Heart left ventricle (tissue), 16 donors: ENCODE data around the gene PTPRN2. TPM values are rescaled to one million over a fixed set of nuclear protein-coding genes. Genes with fewer than 3 reads are reported as not detected.

ENCODE experiments used
- ATAC-seq, 4 donors: fragments of 200-7000 bp; cut with Tn5 transposase; one replicate each; pipeline ENCODE4 v1.9.1; 2020 to 2022; ENCODE audit warnings: moderate library complexity in 4 of 4, mild to moderate bottlenecking in 3 of 4, moderate number of reproducible peaks in 1 of 4
- DNase-seq, 5 donors: peaks; one replicate each; pipeline ENCODE4 v3.0.0-alpha.2; 2020
- H3K27ac ChIP-seq, 12 donors: fragments of 200-600 bp; sonication (generic) in 4 of 12; one replicate each; pipeline versions ENCODE4 v1.5.0 to v1.8.0; 2016 to 2022; ENCODE audit warnings: mild to moderate bottlenecking in 2 of 12
- H3K27me3 ChIP-seq, 9 donors: fragments of 200-600 bp; sonication (generic) in 2 of 9; one replicate each; pipeline versions ENCODE4 v1.5.1 to v1.8.0; 2016 to 2022; ENCODE audit warnings: mild to moderate bottlenecking in 3 of 9
- H3K36me3 ChIP-seq, 9 donors: fragments of 200-600 bp; sonication (generic) in 2 of 9; one replicate each; pipeline versions ENCODE4 v1.5.0 to v1.8.0; 2018 to 2022; ENCODE audit warnings: mild to moderate bottlenecking in 2 of 9
- H3K4me1 ChIP-seq, 12 donors: fragments of 200-600 bp; sonication (generic) in 4 of 12; one replicate each; pipeline versions ENCODE4 v1.5.0 to v1.8.0; 2016 to 2022; ENCODE audit warnings: mild to moderate bottlenecking in 3 of 12
- H3K4me3 ChIP-seq, 12 donors: fragments of 200-600 bp; sonication (generic) in 4 of 12; one replicate each; pipeline versions ENCODE4 v1.5.0 to v1.8.0; 2017 to 2022; ENCODE audit warnings: mild to moderate bottlenecking in 9 of 12, moderate library complexity in 4 of 12
- H3K9me3 ChIP-seq, 12 donors: fragments of 200-600 bp; sonication (generic) in 4 of 12; one replicate each; pipeline versions ENCODE4 v1.5.0 to v1.8.0; 2016 to 2022; ENCODE audit warnings: mild to moderate bottlenecking in 1 of 12
- POLR2A ChIP-seq, 2 donors: fragments of 450-650 bp; IDR thresholded peaks; one replicate each; pipeline ENCODE4 v1.6.1; 2017; ENCODE audit warnings: antibody characterized with exemption in 2 of 2, mild to moderate bottlenecking in 2 of 2, moderate library complexity in 2 of 2
- WGBS, 4 donors: extraction: QIAGEN DNeasy Blood & Tissue Kit in 2 of 4; methylation state at CpG; one replicate each; pipeline versions ENCODE4 v1.1.5 to v1.1.7; 2013 to 2018; 5-methylcytosine and 5-hydroxymethylcytosine counted together
- intact Hi-C, 10 donors: fragments of 100-400 bp; cut with DNase I; formaldehyde crosslinking; loops; one replicate each; pipeline versions ENCODE4 v1.11.1 to v1.14.2; 2022
- polyA plus RNA-seq, 2 donors: library from polyadenylated mRNA; stranded (reverse); fragments of 200-250 nt; gene quantifications; one replicate each; pipeline ENCODE4 v1.2.3, GENCODE V29; 2013
- total RNA-seq, 9 donors: library from RNA; depleted of rRNA in 2 of 9; stranded (reverse); fragments of >200 nt in 2 of 9; fragmentation: NEBNext Ultra II Directional in 3 of 9; extraction: Animal tissue kit (Norgen Biotek cat#: 25700) in 3 of 9; gene quantifications; one replicate each; pipeline versions ENCODE4 v1.1.0 to v1.2.4, GENCODE V29; 2016 to 2023
- TF ChIP-seq, protein P1 (sequence below), 12 donors: fragments of 200-600 bp; sonication (generic) in 4 of 12; IDR thresholded peaks; one replicate each; pipeline versions ENCODE4 v1.5.0 to v1.8.0; 2018 to 2022; ENCODE audit warnings: antibody characterized with exemption in 12 of 12, mild to moderate bottlenecking in 5 of 12
- donor health status: ischemic (EF 13 %, LVEDD 7.1; RV severe dilation, severe dysfunction).
- donor health status: healthy with polysubstance abuse.
- donor health status: DM: no; HTN: yes; CAD: no.
- donor health status: DM: no; HTN: no; CAD: no.
- donor health status: ischemic (EF 25% LVEDD 6.9; RV normal size, moderate dysfunction).
- donor health status: ischemic (EF 25% LVEDD 5.7; RV mildly dilated, moderate dysfunction).
- donor health status: healthy.
- donor health status: DM: yes; HTN: yes; CAD: no.
- donor health status: ischemic (EF 35%, LVEDD 5.7; RV mildly dilated, moderate dysfunction).
- donor health status: nonischemic (EF 11% LVEDD 7.7; RV severe dilation, severe dysfunction).
- donor health status: DM: yes; HTN: yes; CAD: no.
- donor health status: PGD.
- donor health status: ischemic (EF 29% LVEDD 5.4; RV normal size, mild dysfunction).
- donor health status: nonischemic (EF 23%, LVEDD 6.1; RV moderate dilation, normal function).

PTPRN2 gene
- total and polyA plus RNA-seq, 11 donors: 0.61 to 2.3 (median 1.3) TPM

DNA sequence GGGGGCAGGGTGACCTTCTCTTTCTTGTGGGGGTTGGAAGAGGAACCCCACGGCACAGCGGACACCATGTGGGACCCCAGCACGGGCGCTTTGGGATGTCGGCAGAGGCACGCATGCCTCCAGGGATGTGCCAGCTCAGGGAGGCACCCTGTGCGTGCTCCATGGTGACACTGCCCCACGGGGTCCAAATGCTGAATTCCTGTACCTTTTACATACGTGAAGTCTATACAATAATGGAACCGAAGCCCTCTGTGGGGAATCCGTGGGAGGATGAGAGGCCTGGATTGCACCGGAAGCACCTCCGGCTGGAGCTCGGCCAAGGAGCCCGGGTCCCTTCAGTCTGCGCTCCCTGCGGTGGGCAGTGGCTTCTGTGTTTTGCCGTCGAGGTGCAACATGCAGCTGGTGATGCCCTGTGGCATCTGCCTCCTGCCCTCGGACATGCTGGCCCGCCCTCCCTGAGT lies 726.6 kb downstream of the PTPRN2 start:
- Histone ChIP-seq H3K4me1 (no peaks in the 10 kb centered on the region), H3K27ac (no peak overlapping the region), H3K36me3 (no peaks in the 10 kb centered on the region), H3K4me3 (no peak overlapping the region), H3K27me3 (no peaks in the 10 kb centered on the region), H3K9me3 (no peaks in the 10 kb centered on the region)
- DNase-seq (no peak), ATAC-seq (no peak)
- TF ChIP-seq POLR2A (IDR thresholded peaks at IDR 0.05): no peak
- TF ChIP-seq, protein P1, sequence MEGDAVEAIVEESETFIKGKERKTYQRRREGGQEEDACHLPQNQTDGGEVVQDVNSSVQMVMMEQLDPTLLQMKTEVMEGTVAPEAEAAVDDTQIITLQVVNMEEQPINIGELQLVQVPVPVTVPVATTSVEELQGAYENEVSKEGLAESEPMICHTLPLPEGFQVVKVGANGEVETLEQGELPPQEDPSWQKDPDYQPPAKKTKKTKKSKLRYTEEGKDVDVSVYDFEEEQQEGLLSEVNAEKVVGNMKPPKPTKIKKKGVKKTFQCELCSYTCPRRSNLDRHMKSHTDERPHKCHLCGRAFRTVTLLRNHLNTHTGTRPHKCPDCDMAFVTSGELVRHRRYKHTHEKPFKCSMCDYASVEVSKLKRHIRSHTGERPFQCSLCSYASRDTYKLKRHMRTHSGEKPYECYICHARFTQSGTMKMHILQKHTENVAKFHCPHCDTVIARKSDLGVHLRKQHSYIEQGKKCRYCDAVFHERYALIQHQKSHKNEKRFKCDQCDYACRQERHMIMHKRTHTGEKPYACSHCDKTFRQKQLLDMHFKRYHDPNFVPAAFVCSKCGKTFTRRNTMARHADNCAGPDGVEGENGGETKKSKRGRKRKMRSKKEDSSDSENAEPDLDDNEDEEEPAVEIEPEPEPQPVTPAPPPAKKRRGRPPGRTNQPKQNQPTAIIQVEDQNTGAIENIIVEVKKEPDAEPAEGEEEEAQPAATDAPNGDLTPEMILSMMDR (IDR thresholded peaks at IDR 0.05): no peak
- intact Hi-C loops: no loop called here
- whole genome bisulfite sequencing, 4 donors: 73 to 84% (median 81%) methylated on average over 17 to 21 of the region's 21 CpGs

- no peak for TF ChIP-seq POLR2A (IDR thresholded peaks at IDR 0.05)
- TF ChIP-seq, protein P1 (IDR thresholded peaks at IDR 0.05): no peak
- Histone ChIP-seq H3K27me3 (no peaks in the 10 kb centered on the region), H3K4me3 (no peak overlapping the region), H3K36me3 (no peaks in the 10 kb centered on the region), H3K4me1 (no peaks in the 10 kb centered on the region), H3K27ac (no peak overlapping the region), H3K9me3 (no peaks in the 10 kb centered on the region)
- intact Hi-C loops: no loop called here
- DNase-seq (no peak), ATAC-seq (no peak)
- 71 to 75% (median 73%) methylated on average over 11 of the region's 11 CpGs for WGBS, 4 donors
Measured at GRCh38 chr7:157860406-157860805, 727.2 kb downstream of the PTPRN2 start.

GRCh38 chr7:157859915-157860314 lies 727.7 kb downstream of the PTPRN2 start:
- H3K4me1 ChIP-seq: no peaks in the 10 kb centered on the region
- intact Hi-C loops: no loop called here
- no peak for DNase-seq

GRCh38 chr7:157857578-157858075 lies 730.0 kb downstream of the PTPRN2 start:
- no peak overlapping the region for H3K27ac ChIP-seq
- H3K9me3 ChIP-seq: no peaks in the 10 kb centered on the region
- DNase-seq (no peak), ATAC-seq (no peak)
- WGBS, 4 donors: 81 to 84% (median 82%) methylated on average over 21 of the region's 21 CpGs
- H3K4me1 ChIP-seq: peaks cover 0 to 8% (median 0%) of the 10 kb centered on the region in 12 donors
- intact Hi-C loops: no loop called here
- no peak for TF ChIP-seq POLR2A (IDR thresholded peaks at IDR 0.05)
- TF ChIP-seq, protein P1 (IDR thresholded peaks at IDR 0.05): no peak
- no peaks in the 10 kb centered on the region for H3K27me3 ChIP-seq
- H3K36me3 ChIP-seq: no peaks in the 10 kb centered on the region
- H3K4me3 ChIP-seq: no peak overlapping the region

More at GRCh38 chr7:157859915-157860314, 727.7 kb downstream of the PTPRN2 start:
- TF ChIP-seq POLR2A (IDR thresholded peaks at IDR 0.05): no peak
- TF ChIP-seq, protein P1 (IDR thresholded peaks at IDR 0.05): no peak
- Histone ChIP-seq H3K4me3 (no peak overlapping the region), H3K9me3 (no peaks in the 10 kb centered on the region), H3K36me3 (no peaks in the 10 kb centered on the region), H3K27me3 (no peaks in the 10 kb centered on the region), H3K27ac (no peak overlapping the region)
- no peak for ATAC-seq
- 20 to 65% (median 60%) methylated on average over 1 to 6 of the region's 6 CpGs; no CpG with 5 or more reads in 1 of the 4 donors for WGBS, 4 donors
